MM.1S (cell line): ENCODE results near the gene ASXL1.
"Not testable (repeated sequence)": the region's sequence is repeated elsewhere in the genome, so short reads cannot be mapped to it uniquely, and the experiment has no call there.

Source experiments
- DNase-seq: peaks from one replicate; pipeline ENCODE4 v3.0.0-alpha.2; 2015
- H2AFZ ChIP-seq: fragments of 300-600 bp; sonication (generic); 2 replicates; pipeline ENCODE4 v1.6.0; 2016; ENCODE audit warnings: antibody characterized with exemption, low read length
- H3F3A ChIP-seq: fragments of 300-600 bp; sonication (generic); 2 replicates; pipeline ENCODE4 v1.6.1; 2016; ENCODE audit warnings: mild to moderate bottlenecking, antibody characterized with exemption, low read length, moderate library complexity, mixed read lengths; ENCODE audit not compliant: insufficient read depth
- H3K27ac ChIP-seq: fragments of 300-600 bp; sonication (generic); 2 replicates; pipeline ENCODE4 v1.5.1; 2016; ENCODE audit warnings: mild to moderate bottlenecking, low read length
- H3K27me3 ChIP-seq: fragments of 300-600 bp; sonication (generic); replicated peaks from 2 replicates; pipeline ENCODE4 v1.6.0; 2016; ENCODE audit warnings: low read length; ENCODE audit not compliant: insufficient read depth
- H3K36me3 ChIP-seq: fragments of 300-600 bp; sonication (generic); replicated peaks from 2 replicates; pipeline ENCODE4 v1.6.1; 2016; ENCODE audit warnings: mild to moderate bottlenecking, low read length, mixed read lengths; ENCODE audit not compliant: insufficient read depth
- H3K4me1 ChIP-seq: fragments of 300-600 bp; sonication (generic); 2 replicates; pipeline ENCODE4 v1.6.1; 2016; ENCODE audit warnings: low read length, mixed read lengths
- H3K4me2 ChIP-seq: fragments of 300-600 bp; sonication (generic); 2 replicates; pipeline ENCODE4 v1.6.0; 2016; ENCODE audit warnings: low read depth, low read length
- H3K4me3 ChIP-seq: fragments of 300-600 bp; sonication (generic); 2 replicates; pipeline ENCODE4 v1.5.1; 2016; ENCODE audit warnings: low read length, mixed read lengths
- H3K79me2 ChIP-seq: fragments of 300-600 bp; sonication (generic); 2 replicates; pipeline ENCODE4 v1.6.1; 2016; ENCODE audit warnings: mixed run types, low read length, mixed read lengths
- H3K9ac ChIP-seq: fragments of 300-600 bp; sonication (generic); 2 replicates; pipeline ENCODE4 v1.6.1; 2016; ENCODE audit warnings: low read length, mixed read lengths
- H3K9me2 ChIP-seq: fragments of 300-600 bp; sonication (generic); replicated peaks from 2 replicates; pipeline ENCODE4 v1.6.1; 2016; ENCODE audit warnings: mild to moderate bottlenecking, low read length, mixed read lengths; ENCODE audit not compliant: insufficient read depth
- H3K9me3 ChIP-seq: fragments of 300-600 bp; sonication (generic); replicated peaks from 2 replicates; pipeline ENCODE4 v1.6.1; 2016; ENCODE audit warnings: mild to moderate bottlenecking, low read length, mixed read lengths; ENCODE audit not compliant: insufficient read depth
- H4K20me1 ChIP-seq: fragments of 300-600 bp; sonication (generic); 2 replicates; pipeline ENCODE4 v1.6.1; 2016; ENCODE audit warnings: mild to moderate bottlenecking, low read length, moderate library complexity, mixed read lengths; ENCODE audit not compliant: insufficient read depth
- CTCF ChIP-seq: fragments of 300-600 bp; sonication (generic); IDR thresholded peaks from 2 replicates; pipeline ENCODE4 v1.5.1; 2016; ENCODE audit warnings: antibody characterized with exemption, low read length, mixed read lengths
- EZH2 ChIP-seq: fragments of 300-600 bp; sonication (generic); optimal IDR thresholded peaks from 2 replicates; pipeline ENCODE3; 2017; ENCODE audit warnings: low read depth, mild to moderate bottlenecking, antibody characterized with exemption, low read length, mixed read lengths
- EZH2phosphoT487 ChIP-seq: fragments of 300-600 bp; sonication (generic); IDR thresholded peaks from 2 replicates; pipeline ENCODE4 v1.6.1; 2018; ENCODE audit warnings: antibody characterized with exemption, low read length

Gene ASXL1

DNA sequence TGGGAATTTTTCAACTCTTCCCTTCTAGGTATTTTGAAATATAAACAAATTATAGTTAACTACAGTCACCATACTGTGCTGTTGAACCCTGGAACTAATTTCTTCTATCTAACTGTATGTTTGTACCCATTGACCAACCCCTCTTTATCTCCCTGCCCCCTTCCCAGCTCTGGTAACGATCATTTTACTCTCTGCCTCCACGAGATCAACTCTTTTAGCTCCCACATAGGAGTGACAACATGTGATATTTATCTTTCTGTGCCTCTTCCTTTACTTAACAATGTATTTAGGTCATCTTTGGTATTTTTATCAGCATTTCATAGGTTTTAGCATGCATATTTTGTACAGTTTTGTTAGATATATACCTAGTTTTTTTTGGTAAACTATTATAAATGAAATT, 45.9 kb downstream of the ASXL1 start:
- Histone ChIP-seq H3K9me3 (no peaks in the 10 kb centered on the region), H3K9ac (no peak overlapping the region), H4K20me1 (no peaks in the 10 kb centered on the region; the same call in 1 of the 2 replicates), H3K4me1 (no peaks in the 10 kb centered on the region), H3K9me2 (no peaks in the 10 kb centered on the region), H3K36me3 (0 out of 2 replicates have a peak, but pooled peaks cover 7% of the 10 kb centered on the region), H3K4me2 (no peak overlapping the region), H3K4me3 (no peak overlapping the region), H3K27ac (no peak overlapping the region), H2AFZ (no peak overlapping the region), H3K27me3 (no peaks in the 10 kb centered on the region), H3F3A (no peaks in the 10 kb centered on the region), H3K79me2 (peaks cover 89% of the 10 kb centered on the region)
- TF ChIP-seq CTCF (no peak), EZH2 (no peak), EZH2phosphoT487 (no peak)
- DNase-seq = no peak

DNA sequence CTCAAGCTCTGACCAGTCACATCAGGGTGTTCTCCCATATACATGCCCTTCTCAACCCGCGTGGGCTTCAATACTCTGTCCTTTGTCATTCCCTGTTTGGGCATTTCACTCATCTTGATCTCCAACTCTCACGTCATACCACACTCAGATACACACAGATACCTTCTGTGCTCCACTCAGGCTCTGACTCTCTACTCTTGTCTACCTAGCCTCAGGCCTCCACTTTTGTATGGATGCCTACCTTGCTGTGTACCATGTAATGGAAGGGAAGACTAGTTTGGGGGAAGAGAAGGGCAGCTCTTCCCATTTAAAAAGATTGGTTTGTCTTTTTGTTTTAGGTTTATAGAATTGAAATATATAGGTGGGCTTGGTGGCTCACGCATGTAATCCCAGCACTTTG, 48.6 kb downstream of the ASXL1 start:
- no peak overlapping the region for H2AFZ ChIP-seq
- no peaks in the 10 kb centered on the region for H3K4me1 ChIP-seq
- H3K9me2 ChIP-seq = no peaks in the 10 kb centered on the region
- 0 out of 2 replicates have a peak, but pooled peaks cover 3% of the 10 kb centered on the region for H3K36me3 ChIP-seq
- peaks cover 81% of the 10 kb centered on the region for H3K79me2 ChIP-seq
- no peak for DNase-seq
- H3K4me3 ChIP-seq = no peak overlapping the region
- H3K27me3 ChIP-seq = no peaks in the 10 kb centered on the region
- H4K20me1 ChIP-seq = no peaks in the 10 kb centered on the region
- no peak for TF ChIP-seq CTCF
- no peak for TF ChIP-seq EZH2phosphoT487
- TF ChIP-seq EZH2 = no peak
- 0 out of 2 replicates have a peak, but pooled peaks cover 2% of the 10 kb centered on the region for H3F3A ChIP-seq
- H3K9me3 ChIP-seq = no peaks in the 10 kb centered on the region
- H3K27ac ChIP-seq = no peak overlapping the region
- no peak overlapping the region for H3K9ac ChIP-seq
- no peak overlapping the region for H3K4me2 ChIP-seq

DNA sequence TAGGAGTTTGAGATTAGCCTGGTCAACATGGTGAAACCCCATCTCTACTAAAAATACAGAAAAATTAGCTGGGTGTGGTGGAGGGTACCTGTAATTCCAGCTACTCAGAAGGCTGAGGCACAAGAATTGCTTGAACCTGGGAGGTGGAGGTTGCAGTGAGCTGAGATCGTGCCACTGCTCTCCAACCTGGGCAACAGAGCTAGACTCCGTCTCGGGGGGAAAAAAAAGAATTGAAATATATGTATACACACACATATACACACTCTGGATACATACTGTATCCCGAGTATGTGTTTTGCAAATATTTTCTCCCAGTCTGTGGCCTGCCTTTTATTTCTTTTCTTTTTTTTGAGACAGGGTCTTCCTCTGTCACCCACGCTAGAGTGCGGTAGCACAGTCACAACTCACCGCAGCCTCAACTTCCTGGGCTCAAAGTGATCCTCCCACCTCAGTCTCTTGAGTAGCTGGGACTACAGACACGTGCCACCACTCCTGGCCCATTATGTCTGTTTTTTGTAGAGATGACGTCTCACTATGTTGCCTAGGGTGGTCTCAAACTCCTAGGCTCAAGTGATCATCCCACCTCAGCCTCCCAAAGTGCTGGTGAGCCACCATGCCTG, 49.1 kb downstream of the ASXL1 start:
- peaks cover 82% of the 10 kb centered on the region for H3K79me2 ChIP-seq
- not testable (repeated sequence) for H3K27ac ChIP-seq, H3K9me2 ChIP-seq, H3K9me3 ChIP-seq, H2AFZ ChIP-seq, H3K4me3 ChIP-seq, H3K9ac ChIP-seq, DNase-seq, H3K27me3 ChIP-seq, H3F3A ChIP-seq, H3K4me1 ChIP-seq, H3K36me3 ChIP-seq, H4K20me1 ChIP-seq, H3K4me2 ChIP-seq

DNA sequence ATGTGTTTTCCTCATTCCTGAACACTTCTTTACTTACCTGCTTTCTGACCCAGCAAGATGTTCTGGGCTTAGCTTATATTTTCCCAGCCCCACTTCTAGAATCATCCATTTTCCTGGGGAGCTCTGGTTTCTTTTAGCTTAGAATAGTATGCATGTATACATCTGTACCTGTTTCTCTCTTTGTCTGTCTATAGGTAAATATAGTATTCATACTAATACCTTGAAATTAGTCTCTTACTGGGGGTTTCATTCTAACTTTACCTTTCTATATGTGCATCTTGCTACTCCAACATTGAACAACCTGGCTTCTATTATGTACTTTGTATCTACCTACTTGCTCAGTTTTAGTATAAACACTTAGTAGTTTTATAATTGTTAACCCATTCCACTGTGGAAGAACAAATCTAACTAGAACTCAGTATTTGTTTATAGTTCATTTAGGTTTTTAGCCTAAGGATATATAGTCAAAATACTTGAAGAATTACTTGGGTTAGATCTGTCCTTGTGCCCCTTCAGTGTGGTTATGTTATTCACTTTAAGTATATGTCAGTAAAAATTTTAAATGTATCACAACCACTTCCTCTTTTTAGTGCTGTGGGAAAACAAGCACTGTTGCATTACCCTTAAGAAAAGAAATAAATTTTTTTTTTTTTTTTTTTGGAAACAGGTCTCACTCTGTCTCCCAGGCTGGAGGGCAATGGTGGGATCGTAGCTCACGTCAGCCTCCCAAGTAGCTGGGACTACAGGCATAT, 54.0 kb downstream of the ASXL1 start:
- no peak for DNase-seq
- Histone ChIP-seq H3K27me3 (no peaks in the 10 kb centered on the region), H3F3A (peaks cover 2% of the 10 kb centered on the region; the same call in 1 of the 2 replicates), H3K4me2 (no peak overlapping the region), H3K9ac (no peak overlapping the region), H3K36me3 (no peaks in the 10 kb centered on the region), H2AFZ (no peak overlapping the region), H4K20me1 (no peaks in the 10 kb centered on the region; the same call in 1 of the 2 replicates), H3K27ac (no peak overlapping the region), H3K9me3 (no peaks in the 10 kb centered on the region), H3K4me1 (no peaks in the 10 kb centered on the region), H3K79me2 (peaks cover 79% of the 10 kb centered on the region), H3K9me2 (no peaks in the 10 kb centered on the region), H3K4me3 (no peak overlapping the region)
- TF ChIP-seq CTCF = no peak
- no peak for TF ChIP-seq EZH2
- TF ChIP-seq EZH2phosphoT487 = no peak
